Measurements from ENCODE around the gene MEAF6.

MEAF6 gene

GRCh38 chr1:37558411-37558810, 43.8 kb upstream of the MEAF6 start:
- TF ChIP-seq EGR1 (IDR thresholded peaks at IDR 0.05) (no peak), FOXM1 (IDR thresholded peaks at IDR 0.05; ENCODE audit: borderline replicate concordance, low read depth) (no peak), MAX (IDR thresholded peaks at IDR 0.05) (no peak), CREB1 (IDR thresholded peaks at IDR 0.05; ENCODE audit: low read depth) (no peak), TEAD4 (IDR thresholded peaks at IDR 0.05) (no peak), TCF12 (IDR thresholded peaks at IDR 0.05; ENCODE audit: low read depth) (no peak), REST (IDR thresholded peaks at IDR 0.05; ENCODE audit: low read depth) (no peak), CEBPB (IDR thresholded peaks at IDR 0.05) (no peak), RAD21 (IDR thresholded peaks at IDR 0.05; ENCODE audit: low read depth) (no peak), NFIC (IDR thresholded peaks at IDR 0.05) (no peak), TAF1 (IDR thresholded peaks at IDR 0.05; ENCODE audit: low read depth) (no peak), EP300 (IDR thresholded peaks at IDR 0.05; ENCODE audit: borderline replicate concordance) (no peak)

- TF ChIP-seq USF1 (IDR thresholded peaks at IDR 0.05) = no peak
- TF ChIP-seq REST (IDR thresholded peaks at IDR 0.05; ENCODE audit: low read depth) = no peak
- no peak for TF ChIP-seq CEBPB (IDR thresholded peaks at IDR 0.05)
- TF ChIP-seq MAX (IDR thresholded peaks at IDR 0.05) = 0 out of 2 replicates have a peak, but pooled peaks have one; percentile 4
- TF ChIP-seq TCF12 (IDR thresholded peaks at IDR 0.05; ENCODE audit: low read depth) = no peak
These were observed 42.8 kb upstream of the MEAF6 start for GRCh38 chr1:37557402-37557801.

- TF ChIP-seq FOXM1 (IDR thresholded peaks at IDR 0.05; ENCODE audit: borderline replicate concordance, low read depth) (no peak), MAX (IDR thresholded peaks at IDR 0.05) (peak; percentile 31; the same call in 1 of the 2 replicates), EGR1 (IDR thresholded peaks at IDR 0.05) (peak; percentile 99), YY1 (IDR thresholded peaks at IDR 0.05; ENCODE audit: low read depth) (peak; percentile 72; the same call in 1 of the 2 replicates)
These were observed 42.2 kb upstream of the MEAF6 start, which contains the start of gene DNALI1 for GRCh38 chr1:37556712-37557196. Gene DNALI1 (plus strand): TSS chr1:37556940. CDS start chr1:37556995, 55 bp downstream.

- TF ChIP-seq TEAD4 (IDR thresholded peaks at IDR 0.05) = no peak
- peak; percentile 79; the same call in 1 of the 2 replicates for TF ChIP-seq CREB1 (IDR thresholded peaks at IDR 0.05; ENCODE audit: low read depth)
- TF ChIP-seq MAX (IDR thresholded peaks at IDR 0.05) = peak; percentile 82
- no peak; the same call in 1 of the 2 replicates for TF ChIP-seq NFIC (IDR thresholded peaks at IDR 0.05)
- TF ChIP-seq TAF1 (IDR thresholded peaks at IDR 0.05; ENCODE audit: low read depth) = peak; percentile 64
- TF ChIP-seq USF1 (IDR thresholded peaks at IDR 0.05) = peak; percentile 95
- peak; percentile 98 for TF ChIP-seq FOXM1 (IDR thresholded peaks at IDR 0.05; ENCODE audit: borderline replicate concordance, low read depth)
- TF ChIP-seq TCF12 (IDR thresholded peaks at IDR 0.05; ENCODE audit: low read depth) = 0 out of 2 replicates have a peak, but pooled peaks have one; percentile 25
These were observed 39.6 kb upstream of the MEAF6 start, which contains the start of gene SNIP1 for GRCh38 chr1:37553927-37554808. Gene SNIP1 (minus strand): TSS chr1:37554293. CDS start chr1:37554229, 64 bp downstream.

GRCh38 chr1:37553598-37553926, 39.0 kb upstream of the MEAF6 start:
- TF ChIP-seq FOXM1 (IDR thresholded peaks at IDR 0.05; ENCODE audit: borderline replicate concordance, low read depth) (no peak), CREB1 (IDR thresholded peaks at IDR 0.05; ENCODE audit: low read depth) (no peak), EGR1 (IDR thresholded peaks at IDR 0.05) (no peak), RAD21 (IDR thresholded peaks at IDR 0.05; ENCODE audit: low read depth) (no peak), USF1 (IDR thresholded peaks at IDR 0.05) (no peak), NFIC (IDR thresholded peaks at IDR 0.05) (no peak), ZBTB7A (IDR thresholded peaks at IDR 0.05; ENCODE audit: low read depth) (no peak)
